HAP-1 (cell line): Measurements from ENCODE around the gene COL9A1.
A peak's percentile ranks its signal among the peaks of the same experiment; 100 is the strongest.

Experiments
- DNase-seq, 2 experiments: peaks; one replicate each; pipeline ENCODE4 v3.0.0-alpha.2; 2016 to 2020; ENCODE audit warnings: low spot score in 2 of 2
- H3K27me3 ChIP-seq: fragments of 250-450 bp; sonication (Bioruptor Pico); 2 replicates; pipeline ENCODE4 v1.5.1; 2020; ENCODE audit warnings: low read depth, mild to moderate bottlenecking, moderate library complexity
- H3K36me3 ChIP-seq: fragments of 250-450 bp; sonication (Bioruptor Pico); replicated peaks from 2 replicates; pipeline ENCODE4 v1.5.1; 2020; ENCODE audit warnings: mild to moderate bottlenecking
- H3K4me1 ChIP-seq: fragments of 250-450 bp; sonication (Bioruptor Pico); 2 replicates; pipeline ENCODE4 v1.5.1; 2020; ENCODE audit warnings: mild to moderate bottlenecking
- H3K4me3 ChIP-seq: fragments of 250-450 bp; sonication (Bioruptor Pico); 2 replicates; pipeline ENCODE4 v1.5.1; 2020; ENCODE audit warnings: mild to moderate bottlenecking, moderate library complexity
- H3K9me3 ChIP-seq: fragments of 250-450 bp; sonication (Bioruptor Pico); 2 replicates; pipeline ENCODE4 v1.5.1; 2020; ENCODE audit warnings: mild to moderate bottlenecking, moderate library complexity
- in situ Hi-C: fragments of 300-500 bp; cut with MboI; formaldehyde crosslinking; loops from 3 replicates; pipeline ENCODE4 v1.14.3; 2020; ENCODE audit warnings: low sequenced_read_pairs, inconsistent platforms, mixed read lengths

Gene COL9A1

GRCh38 chr6:70280400-70280853 lies 22.5 kb downstream of the COL9A1 start:
- Histone ChIP-seq H3K9me3 (no peaks in the 10 kb centered on the region), H3K4me3 (no peak overlapping the region), H3K36me3 (no peaks in the 10 kb centered on the region), H3K27me3 (peaks cover 24% of the 10 kb centered on the region), H3K4me1 (no peaks in the 10 kb centered on the region)
- DNase-seq, result no peak
- in situ Hi-C loops, result no loop called here

DNA sequence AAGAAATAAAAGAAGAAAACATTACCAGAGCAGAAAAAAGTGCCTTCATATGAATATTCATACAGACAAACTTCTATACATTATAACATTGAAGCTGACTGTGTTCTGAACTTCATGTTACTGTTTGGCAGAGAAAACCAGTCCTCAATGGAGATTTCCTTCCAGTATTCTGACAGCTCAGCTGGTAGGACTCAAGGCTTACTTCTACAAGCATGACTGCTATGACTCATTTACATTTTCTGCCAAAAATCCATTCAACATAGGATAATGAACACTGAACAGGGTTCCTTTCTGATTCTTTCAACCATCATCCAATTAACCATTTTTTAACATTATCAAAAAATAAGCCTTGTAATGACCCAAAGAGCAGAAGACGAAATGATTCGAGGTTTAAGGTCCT lies 25.4 kb downstream of the COL9A1 start:
- in situ Hi-C loops, result no loop called here
- Histone ChIP-seq H3K4me1 (no peaks in the 10 kb centered on the region), H3K9me3 (no peaks in the 10 kb centered on the region), H3K27me3 (peaks cover 5% of the 10 kb centered on the region), H3K36me3 (no peaks in the 10 kb centered on the region), H3K4me3 (no peak overlapping the region)
- no peak for DNase-seq

DNA sequence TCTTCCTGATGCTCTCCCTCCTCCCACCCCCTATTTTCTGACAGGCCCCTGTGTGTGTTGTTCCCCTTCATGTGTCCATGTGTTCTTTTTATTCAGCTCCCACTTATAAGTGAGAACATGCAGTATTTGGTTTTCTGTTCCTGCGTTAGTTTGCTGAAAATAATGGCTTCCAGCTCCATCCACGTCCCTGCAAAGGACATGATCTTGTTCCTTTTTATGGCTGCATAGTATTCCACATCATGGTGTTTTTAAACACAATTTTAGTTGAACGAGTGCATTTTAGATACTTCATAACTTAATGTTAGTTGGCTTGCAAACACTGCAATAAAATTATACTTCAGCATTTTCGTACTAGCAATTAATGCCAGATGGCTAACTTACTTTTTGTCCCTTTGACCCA lies 28.5 kb downstream of the COL9A1 start:
- in situ Hi-C loops, result no loop called here
- no peak for DNase-seq
- H3K4me1 ChIP-seq, result no peaks in the 10 kb centered on the region
- no peaks in the 10 kb centered on the region for H3K36me3 ChIP-seq
- peaks cover 5% of the 10 kb centered on the region; the same call in 1 of the 2 replicates for H3K27me3 ChIP-seq
- H3K9me3 ChIP-seq, result no peaks in the 10 kb centered on the region
- no peak overlapping the region for H3K4me3 ChIP-seq

DNA sequence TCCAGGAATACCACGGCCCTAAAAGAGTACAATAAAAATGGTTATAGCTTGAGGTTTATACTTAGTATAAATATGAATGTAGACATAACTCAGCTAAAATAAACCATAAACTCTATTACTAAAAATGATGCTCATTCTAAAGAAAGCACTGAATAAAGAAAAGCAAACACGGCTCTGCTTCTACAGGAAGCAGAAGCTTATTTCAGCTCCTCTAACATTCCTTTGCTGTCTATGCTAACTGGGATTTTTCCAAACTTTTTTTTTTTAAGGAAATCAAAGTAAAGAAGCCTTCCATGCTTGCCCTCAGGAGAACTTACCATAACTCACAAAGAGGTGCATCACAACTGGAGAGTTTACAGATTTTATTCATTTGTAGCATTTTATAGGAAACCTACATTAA lies 30.8 kb downstream of the COL9A1 start:
- Histone ChIP-seq H3K4me1 (no peaks in the 10 kb centered on the region), H3K4me3 (no peak overlapping the region), H3K36me3 (no peaks in the 10 kb centered on the region), H3K9me3 (no peaks in the 10 kb centered on the region), H3K27me3 (peaks cover 2% of the 10 kb centered on the region; the same call in 1 of the 2 replicates)
- no peak for DNase-seq
- in situ Hi-C loops, result no loop called here

DNA sequence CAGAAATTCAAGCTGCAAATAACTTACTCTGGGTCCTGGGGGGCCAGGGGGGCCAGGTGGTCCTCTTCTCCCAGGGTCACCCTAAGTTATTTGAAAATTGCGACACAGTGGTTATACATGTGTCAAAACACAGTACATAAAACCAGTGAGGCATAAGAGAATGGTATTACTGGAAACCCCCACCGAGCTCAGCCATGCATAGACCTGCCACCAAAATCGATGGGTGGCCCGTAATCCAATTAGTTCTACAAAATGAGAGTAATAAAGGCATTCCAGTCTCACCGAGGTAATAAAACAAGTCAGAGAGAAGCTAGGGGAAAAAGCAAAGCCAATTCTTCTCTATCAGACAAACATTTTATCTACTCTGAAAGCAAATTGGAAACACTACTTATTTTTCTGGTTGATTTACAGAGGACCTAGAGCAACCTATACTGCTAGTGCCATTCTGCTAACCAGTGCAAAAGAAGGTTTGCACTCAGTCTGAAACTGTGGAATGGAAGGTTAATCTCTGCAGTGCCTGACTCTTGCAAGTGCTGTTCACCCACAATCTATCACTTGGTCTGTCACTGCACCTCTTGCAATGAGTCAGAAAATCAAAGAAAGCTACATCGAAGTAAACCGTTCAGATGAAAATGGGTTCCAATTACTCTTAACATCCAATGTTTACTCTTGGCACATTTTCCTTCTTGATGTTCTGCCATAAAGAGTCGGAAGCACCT lies 32.4 kb downstream of the COL9A1 start:
- no peaks in the 10 kb centered on the region for H3K36me3 ChIP-seq
- peak; percentile 4 to 26 for DNase-seq
- H3K27me3 ChIP-seq, result peaks cover 2% of the 10 kb centered on the region; the same call in 1 of the 2 replicates
- H3K4me3 ChIP-seq, result no peak overlapping the region
- H3K9me3 ChIP-seq, result no peaks in the 10 kb centered on the region
- in situ Hi-C loops, result no loop called here
- no peaks in the 10 kb centered on the region for H3K4me1 ChIP-seq

- DNase-seq, result no peak
- no peak overlapping the region for H3K4me3 ChIP-seq
- H3K4me1 ChIP-seq, result no peaks in the 10 kb centered on the region
- no peaks in the 10 kb centered on the region for H3K9me3 ChIP-seq
- H3K36me3 ChIP-seq, result no peaks in the 10 kb centered on the region
- H3K27me3 ChIP-seq, result peaks cover 7% of the 10 kb centered on the region
- in situ Hi-C loops, result no loop called here
Observed at GRCh38 chr6:70266142-70266541, 36.7 kb downstream of the COL9A1 start.

- no peaks in the 10 kb centered on the region for H3K4me1 ChIP-seq
- no peak overlapping the region for H3K4me3 ChIP-seq
- H3K36me3 ChIP-seq, result no peaks in the 10 kb centered on the region
- DNase-seq, result no peak
- in situ Hi-C loops, result no loop called here
- H3K9me3 ChIP-seq, result no peaks in the 10 kb centered on the region
- peaks cover 7% of the 10 kb centered on the region for H3K27me3 ChIP-seq
Observed at GRCh38 chr6:70264306-70264705, 38.6 kb downstream of the COL9A1 start.

- in situ Hi-C loops, result no loop called here
- H3K9me3 ChIP-seq, result no peaks in the 10 kb centered on the region
- no peaks in the 10 kb centered on the region for H3K36me3 ChIP-seq
- peaks cover 3% of the 10 kb centered on the region; the same call in 1 of the 2 replicates for H3K27me3 ChIP-seq
- H3K4me3 ChIP-seq, result no peak overlapping the region
- DNase-seq, result no peak
- H3K4me1 ChIP-seq, result no peaks in the 10 kb centered on the region
Observed at GRCh38 chr6:70258483-70258882, 44.4 kb downstream of the COL9A1 start.

GRCh38 chr6:70257768-70258273 lies 45.1 kb downstream of the COL9A1 start:
- no peak for DNase-seq
- Histone ChIP-seq H3K36me3 (no peaks in the 10 kb centered on the region), H3K27me3 (0 out of 2 replicates have a peak, but pooled peaks cover 3% of the 10 kb centered on the region), H3K4me3 (no peak overlapping the region), H3K9me3 (no peaks in the 10 kb centered on the region), H3K4me1 (no peaks in the 10 kb centered on the region)
- in situ Hi-C loops, result no loop called here

- H3K4me3 ChIP-seq, result no peak overlapping the region
- no peaks in the 10 kb centered on the region for H3K36me3 ChIP-seq
- no peaks in the 10 kb centered on the region for H3K27me3 ChIP-seq
- no peaks in the 10 kb centered on the region for H3K9me3 ChIP-seq
- H3K4me1 ChIP-seq, result no peaks in the 10 kb centered on the region
- no peak for DNase-seq
- in situ Hi-C loops, result no loop called here
Observed at GRCh38 chr6:70254784-70255183, 48.1 kb downstream of the COL9A1 start.

GRCh38 chr6:70253923-70254322 lies 49.0 kb downstream of the COL9A1 start:
- no peaks in the 10 kb centered on the region for H3K9me3 ChIP-seq
- no peaks in the 10 kb centered on the region for H3K27me3 ChIP-seq
- no peaks in the 10 kb centered on the region for H3K4me1 ChIP-seq
- in situ Hi-C loops, result no loop called here
- no peak overlapping the region for H3K4me3 ChIP-seq
- H3K36me3 ChIP-seq, result no peaks in the 10 kb centered on the region
- no peak for DNase-seq

DNA sequence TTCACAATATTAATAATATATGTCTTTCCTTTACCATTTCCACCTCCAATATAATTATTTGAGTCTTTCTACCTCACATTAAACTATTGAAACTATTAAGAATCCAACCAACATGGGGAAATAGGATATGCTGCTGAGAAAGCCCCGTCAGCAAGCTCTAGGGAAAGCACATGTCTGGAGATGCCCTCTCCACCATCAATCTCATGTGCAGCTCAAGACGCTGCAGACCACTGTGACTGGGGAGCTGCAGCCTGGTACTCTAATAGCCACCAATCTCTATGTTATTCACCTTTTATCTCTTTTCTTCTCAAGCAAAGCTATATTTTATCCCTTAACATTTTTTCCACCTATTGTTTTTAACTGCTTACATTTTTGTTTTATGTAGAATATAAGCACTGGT lies 50.3 kb downstream of the COL9A1 start:
- Histone ChIP-seq H3K36me3 (no peaks in the 10 kb centered on the region), H3K27me3 (no peaks in the 10 kb centered on the region), H3K4me3 (no peak overlapping the region), H3K9me3 (no peaks in the 10 kb centered on the region), H3K4me1 (no peaks in the 10 kb centered on the region)
- in situ Hi-C loops, result no loop called here
- DNase-seq, result no peak

DNA sequence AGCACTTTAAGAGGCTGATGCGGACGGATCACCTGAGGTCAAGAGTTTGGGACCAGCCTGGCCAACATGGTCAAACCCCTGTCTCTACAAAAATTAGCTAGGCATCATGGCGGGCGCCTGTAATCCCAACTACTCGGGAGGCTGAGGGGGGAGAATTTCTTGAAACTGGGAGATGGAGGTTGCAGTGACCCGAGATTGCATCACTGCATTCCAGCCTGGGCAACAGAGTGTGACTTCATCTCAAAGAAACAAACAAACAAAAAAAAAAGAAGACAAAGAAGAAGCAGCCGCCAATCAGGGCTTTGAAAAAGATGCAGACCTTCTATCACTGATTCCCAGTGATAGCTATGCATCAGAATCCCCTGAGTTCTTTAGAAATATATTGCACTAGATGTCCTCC lies 56.8 kb downstream of the COL9A1 start:
- DNase-seq, result no peak
- no peaks in the 10 kb centered on the region for H3K36me3 ChIP-seq
- H3K4me1 ChIP-seq, result no peaks in the 10 kb centered on the region
- in situ Hi-C loops, result no loop called here
- H3K4me3 ChIP-seq, result no peak overlapping the region
- H3K9me3 ChIP-seq, result no peaks in the 10 kb centered on the region
- H3K27me3 ChIP-seq, result no peaks in the 10 kb centered on the region

- DNase-seq, result peak in 1 of 2 experiments; percentile 31
- no peaks in the 10 kb centered on the region for H3K9me3 ChIP-seq
- in situ Hi-C loops, result no loop called here
- no peaks in the 10 kb centered on the region for H3K36me3 ChIP-seq
- H3K4me3 ChIP-seq, result no peak overlapping the region
- no peaks in the 10 kb centered on the region for H3K4me1 ChIP-seq
- H3K27me3 ChIP-seq, result no peaks in the 10 kb centered on the region
Observed at GRCh38 chr6:70241991-70242420, 60.9 kb downstream of the COL9A1 start.
